Right lobe of liver (tissue), 6 donors: Measurements from ENCODE around the gene MAP3K2. TPM values are rescaled to one million over a fixed set of nuclear protein-coding genes. Genes with fewer than 3 reads are reported as not detected.

ENCODE experiments used
- ATAC-seq, 4 donors: fragments of 200-7000 bp; cut with Tn5 transposase; one replicate each; pipeline ENCODE4 v1.9.1; 2020; ENCODE audit warnings: mild to moderate bottlenecking in 4 of 4, moderate library complexity in 4 of 4
- DNase-seq, 3 donors: peaks; one replicate each; pipeline ENCODE4 v3.0.0-alpha.2; 2020
- H3K27ac ChIP-seq, 3 donors: fragments of 200-600 bp; one replicate each; pipeline ENCODE4 v1.8.0; 2022
- H3K27me3 ChIP-seq, 2 donors: fragments of 200-600 bp; one replicate each; pipeline ENCODE4 v1.8.0; 2022
- H3K36me3 ChIP-seq, 4 donors: fragments of 200-600 bp; sonication (generic) in 1 of 4; one replicate each; pipeline versions ENCODE4 v1.5.1 to v1.8.0; 2017 to 2022; ENCODE audit warnings: control low read depth in 1 of 4
- H3K4me1 ChIP-seq, 4 donors: fragments of 200-600 bp; sonication (generic) in 1 of 4; one replicate each; pipeline versions ENCODE4 v1.5.1 to v1.8.0; 2017 to 2022; ENCODE audit warnings: control low read depth in 1 of 4
- H3K4me3 ChIP-seq, 3 donors: fragments of 200-600 bp; one replicate each; pipeline ENCODE4 v1.8.0; 2022
- H3K9me3 ChIP-seq, 4 donors: fragments of 200-600 bp; sonication (generic) in 1 of 4; one replicate each; pipeline versions ENCODE4 v1.5.1 to v1.8.0; 2017 to 2022; ENCODE audit warnings: control low read depth in 1 of 4
- POLR2A ChIP-seq: fragments of 450-650 bp; IDR thresholded peaks from one replicate; pipeline ENCODE4 v1.6.1; 2017; ENCODE audit warnings: antibody characterized with exemption, mild to moderate bottlenecking
- WGBS: methylation state at CpG from one replicate; pipeline ENCODE4 v1.1.6; 2018; ENCODE audit warnings: low coverage, low lambda C conversion rate; ENCODE audit not compliant: insufficient coverage; ENCODE audit errors: missing lambda C conversion rate; 5-methylcytosine and 5-hydroxymethylcytosine counted together
- intact Hi-C, 2 donors: fragments of 100-400 bp; cut with DNase I; formaldehyde crosslinking; loops; one replicate each; pipeline versions ENCODE4 v1.11.2 to v1.14.1; 2022
- total RNA-seq, 6 experiments: library from RNA; depleted of rRNA in 2 of 6; stranded (reverse); fragments of >200 nt in 2 of 6; fragmentation: NEBNext Ultra II Directional in 3 of 6; extraction: Animal tissue kit (Norgen Biotek cat#: 25700) in 3 of 6; gene quantifications; one replicate each; pipeline versions ENCODE4 v1.1.0 to v1.2.4, GENCODE V29; 2016 to 2023
- TF ChIP-seq, protein P1 (sequence below), 4 donors: fragments of 200-600 bp in 3 of 4; fragments of 450-650 bp in 1 of 4; IDR thresholded peaks; one replicate each; pipeline versions ENCODE4 v1.5.1 to v1.8.0; 2016 to 2022; ENCODE audit warnings: antibody characterized with exemption in 4 of 4, mild to moderate bottlenecking in 2 of 4
- donor health status: DM: no; HTN: yes; CAD: no.
- donor health status: DM: no; HTN: no; CAD: no.
- donor health status: DM: no; HTN: no; CAD: no.
- donor health status: DM: no; HTN: yes; CAD: no.
- donor health status: DM: no; HTN: yes; CAD: no.

The MAP3K2 gene
- total RNA-seq, 6 experiments from 2014 or later, result 28.6 to 45.1 (median 39.8) TPM

DNA sequence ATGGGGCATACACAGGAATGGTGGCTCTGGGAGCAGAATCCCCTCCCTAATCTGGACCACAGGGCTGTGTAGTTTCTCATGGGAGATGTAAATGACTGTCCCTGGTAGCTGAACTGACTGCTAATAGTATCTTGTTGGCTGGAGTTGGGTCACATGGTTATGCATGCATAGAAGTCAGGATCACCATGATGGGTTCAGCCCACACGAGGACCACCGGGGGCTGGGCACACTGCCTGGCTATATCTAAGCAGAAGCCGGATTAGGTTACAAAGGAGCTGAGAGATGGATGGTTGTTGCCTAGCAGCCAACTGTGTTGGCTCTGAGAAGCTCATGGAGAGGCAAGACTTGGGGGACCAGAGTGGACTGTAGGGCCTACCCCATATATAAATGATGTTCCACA, 6.7 kb upstream of the MAP3K2 start:
- ATAC-seq (no peak), DNase-seq (no peak)
- Histone ChIP-seq H3K9me3 (no peaks in the 10 kb centered on the region), H3K4me1 (no peaks in the 10 kb centered on the region), H3K27ac (no peak overlapping the region), H3K36me3 (no peaks in the 10 kb centered on the region), H3K27me3 (no peaks in the 10 kb centered on the region), H3K4me3 (no peak overlapping the region)
- TF ChIP-seq POLR2A, result no peak
- TF ChIP-seq, protein P1, sequence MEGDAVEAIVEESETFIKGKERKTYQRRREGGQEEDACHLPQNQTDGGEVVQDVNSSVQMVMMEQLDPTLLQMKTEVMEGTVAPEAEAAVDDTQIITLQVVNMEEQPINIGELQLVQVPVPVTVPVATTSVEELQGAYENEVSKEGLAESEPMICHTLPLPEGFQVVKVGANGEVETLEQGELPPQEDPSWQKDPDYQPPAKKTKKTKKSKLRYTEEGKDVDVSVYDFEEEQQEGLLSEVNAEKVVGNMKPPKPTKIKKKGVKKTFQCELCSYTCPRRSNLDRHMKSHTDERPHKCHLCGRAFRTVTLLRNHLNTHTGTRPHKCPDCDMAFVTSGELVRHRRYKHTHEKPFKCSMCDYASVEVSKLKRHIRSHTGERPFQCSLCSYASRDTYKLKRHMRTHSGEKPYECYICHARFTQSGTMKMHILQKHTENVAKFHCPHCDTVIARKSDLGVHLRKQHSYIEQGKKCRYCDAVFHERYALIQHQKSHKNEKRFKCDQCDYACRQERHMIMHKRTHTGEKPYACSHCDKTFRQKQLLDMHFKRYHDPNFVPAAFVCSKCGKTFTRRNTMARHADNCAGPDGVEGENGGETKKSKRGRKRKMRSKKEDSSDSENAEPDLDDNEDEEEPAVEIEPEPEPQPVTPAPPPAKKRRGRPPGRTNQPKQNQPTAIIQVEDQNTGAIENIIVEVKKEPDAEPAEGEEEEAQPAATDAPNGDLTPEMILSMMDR (IDR thresholded peaks at IDR 0.05), result no peak
- intact Hi-C loops, result no loop called here
- 75% methylated on average over 3 of the region's 3 CpGs for WGBS

DNA sequence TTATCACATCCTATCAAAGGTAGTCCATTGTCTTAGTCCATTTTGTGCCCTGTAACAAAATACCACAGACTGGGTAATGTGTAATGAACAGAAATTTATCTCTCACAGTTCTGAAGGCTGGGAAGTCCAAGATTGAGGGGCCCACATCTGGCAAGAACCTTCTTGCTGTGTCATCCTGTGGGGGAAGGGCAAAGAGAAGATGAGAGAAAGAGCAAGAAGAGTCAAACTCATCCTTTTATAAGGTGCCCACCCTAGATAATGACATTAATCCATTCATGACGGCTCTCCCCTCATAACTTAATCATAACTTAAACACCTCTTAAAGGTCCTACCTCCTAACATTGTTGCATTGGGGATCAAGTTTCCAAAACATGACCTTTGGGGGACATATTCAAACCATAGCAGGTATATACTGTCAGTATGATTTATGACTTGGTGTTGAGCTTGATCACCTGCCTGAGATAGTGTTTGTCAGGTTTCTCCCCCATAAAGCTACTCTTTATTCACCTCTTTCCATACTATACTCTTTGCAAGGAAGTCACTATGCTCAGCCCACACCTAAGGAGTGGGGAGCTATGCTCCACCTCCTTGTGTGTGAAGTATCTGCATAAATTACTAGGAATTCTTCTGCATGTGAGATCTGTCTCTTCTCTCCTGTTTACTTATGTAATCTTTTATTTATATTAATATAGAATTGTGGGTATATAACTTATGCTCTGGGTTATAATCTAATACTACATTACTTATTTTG, 5.2 kb upstream of the MAP3K2 start:
- Histone ChIP-seq H3K4me1 (peaks cover 0 to 9% (median 4%) of the 10 kb centered on the region in 4 donors), H3K9me3 (no peaks in the 10 kb centered on the region), H3K36me3 (no peaks in the 10 kb centered on the region), H3K4me3 (no peak overlapping the region), H3K27ac (no peak overlapping the region), H3K27me3 (no peaks in the 10 kb centered on the region)
- TF ChIP-seq, protein P1 (IDR thresholded peaks at IDR 0.05), result no peak
- TF ChIP-seq POLR2A, result no peak
- no peak for ATAC-seq
- DNase-seq, result no peak
- intact Hi-C loops, result no loop called here
- 86% methylated on average over 1 of the region's 1 CpG for WGBS

DNA sequence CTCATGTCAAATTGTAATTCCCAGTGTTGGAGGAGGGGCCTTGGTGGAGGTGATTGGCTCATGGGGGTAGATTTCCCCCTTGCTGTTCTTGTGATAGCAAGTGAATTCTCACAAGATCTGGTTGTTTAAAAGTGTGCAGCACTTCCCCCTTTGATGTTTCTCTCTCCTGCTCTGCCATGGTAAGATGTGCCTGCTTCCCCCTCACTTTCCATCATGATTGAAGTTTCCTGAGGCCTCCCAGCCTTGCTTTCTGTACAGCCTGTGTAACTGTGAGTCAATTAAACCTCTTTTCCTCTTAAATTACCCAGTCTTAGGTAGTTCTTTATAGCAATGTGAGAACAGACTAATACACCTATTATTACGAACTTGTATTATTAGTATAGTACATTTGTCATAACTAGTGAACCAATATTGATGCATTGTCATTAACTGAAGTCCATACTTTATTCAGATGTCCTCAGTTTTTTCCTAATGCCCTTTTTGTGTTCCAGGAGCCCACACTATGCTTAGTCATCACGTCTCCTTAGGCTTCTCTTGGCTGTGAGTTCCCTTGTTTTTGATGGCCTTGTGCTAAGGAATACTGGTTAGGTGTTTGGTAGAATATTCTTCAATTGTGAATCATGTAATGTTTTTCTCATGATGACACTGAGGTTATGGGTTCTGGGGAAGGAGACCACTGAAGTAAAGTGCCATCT, 4.5 kb upstream of the MAP3K2 start:
- no peak for TF ChIP-seq POLR2A
- TF ChIP-seq, protein P1 (IDR thresholded peaks at IDR 0.05), result no peak
- Histone ChIP-seq H3K36me3 (no peaks in the 10 kb centered on the region), H3K9me3 (no peaks in the 10 kb centered on the region), H3K27me3 (no peaks in the 10 kb centered on the region), H3K27ac (no peak overlapping the region), H3K4me1 (peaks cover 0 to 9% (median 4%) of the 10 kb centered on the region in 4 donors), H3K4me3 (no peak overlapping the region)
- ATAC-seq (no peak), DNase-seq (no peak)
- 81% methylated on average over 2 of the region's 2 CpGs for WGBS
- intact Hi-C loops, result no loop called here

DNA sequence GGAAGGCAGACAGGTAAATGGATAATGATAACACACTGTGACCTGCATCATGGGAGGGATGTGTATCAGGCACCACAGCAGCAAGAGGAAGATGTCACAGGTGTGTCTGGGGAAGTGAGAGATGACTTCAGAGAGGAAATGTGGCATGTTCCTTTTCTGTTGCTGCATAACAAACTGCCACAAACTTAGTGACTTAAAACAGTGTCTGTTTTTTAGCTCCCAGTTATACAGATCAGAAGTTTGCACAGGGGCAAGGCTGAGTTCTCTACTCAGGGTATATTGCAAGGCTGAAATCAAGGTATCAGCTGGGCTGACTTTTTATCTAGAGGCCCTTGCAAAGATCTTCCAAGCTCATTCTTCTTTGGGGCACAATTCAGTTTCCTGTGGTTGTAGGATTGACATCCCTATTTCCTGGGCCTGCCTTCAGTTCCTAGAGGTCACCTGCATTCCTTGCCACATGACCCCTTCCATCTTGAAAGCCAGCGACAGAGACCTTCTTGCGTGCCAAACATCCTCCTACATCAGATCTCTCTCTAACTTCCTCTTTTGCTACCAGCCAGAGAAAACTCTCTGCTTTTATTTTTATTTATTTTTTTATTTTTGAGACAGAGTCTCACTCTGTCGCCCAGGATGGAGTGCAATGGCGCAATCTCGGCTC, 2.1 kb upstream of the MAP3K2 start:
- H3K27me3 ChIP-seq, result no peaks in the 10 kb centered on the region
- no peak for TF ChIP-seq POLR2A
- TF ChIP-seq, protein P1 (IDR thresholded peaks at IDR 0.05), result no peak
- H3K4me1 ChIP-seq, result peaks cover 0 to 23% (median 8%) of the 10 kb centered on the region in 4 donors
- ATAC-seq, result no peak
- intact Hi-C loops, result no loop called here
- H3K9me3 ChIP-seq, result no peaks in the 10 kb centered on the region
- WGBS, result 73% methylated on average over 5 of the region's 5 CpGs
- no peaks in the 10 kb centered on the region for H3K36me3 ChIP-seq
- DNase-seq, result no peak
- H3K4me3 ChIP-seq, result no peak overlapping the region
- H3K27ac ChIP-seq, result no peak overlapping the region
